AG04450 (cell line): ENCODE measurements around the gene TBX21. TPM values are rescaled to one million over a fixed set of nuclear protein-coding genes. Genes with fewer than 3 reads are reported as not detected.

ENCODE experiments used
- CTCF ChIA-PET: fragments of 300-600, 350-600 bp; formaldehyde crosslinking; extraction: SDS; loops from one replicate; lab custom pipeline; 2022; ENCODE audit warnings: antibody characterized with exemption, inconsistent platforms; lab: Charles Lee
- POLR2A ChIA-PET: fragments of 350-600 bp; formaldehyde crosslinking; extraction: SDS; loops from one replicate; lab custom pipeline; 2021; ENCODE audit warnings: antibody characterized with exemption, inconsistent platforms; lab: Yijun Ruan, JAX
- DNase-seq: peaks from one replicate; pipeline ENCODE4 v3.0.0-alpha.2; 2011; ENCODE audit warnings: low read depth, low spot score
- H3K27ac ChIP-seq: one replicate; pipeline ENCODE4 v1.5.1; 2012; ENCODE audit warnings: low read depth, low read length, control low read depth
- H3K27me3 ChIP-seq: one replicate; pipeline ENCODE4 v1.6.0; 2012; ENCODE audit warnings: low read length; ENCODE audit not compliant: control insufficient read depth, insufficient read depth
- H3K4me3 ChIP-seq: 2 replicates; pipeline ENCODE4 v1.5.1; 2011; ENCODE audit warnings: mild to moderate bottlenecking, low read depth, low read length, control low read depth
- H3K9me3 ChIP-seq: 2 replicates; pipeline ENCODE4 v1.5.1; 2012; ENCODE audit warnings: low read length; ENCODE audit not compliant: control insufficient read depth, insufficient read depth
- polyA plus RNA-seq: library from polyadenylated mRNA; depleted of rRNA; stranded (reverse); fragments of >200 nt; gene quantifications from 2 replicates; pipeline ENCODE4 v1.2.3, GENCODE V29; 2011
- TF ChIP-seq, protein P1 (sequence below): IDR thresholded peaks from 2 replicates; pipeline ENCODE4 v1.5.1; 2011; ENCODE audit warnings: low read depth, low read length, control low read depth, inconsistent platforms

TBX21 gene
- polyA plus RNA-seq, 1 experiment, result not detected

DNA sequence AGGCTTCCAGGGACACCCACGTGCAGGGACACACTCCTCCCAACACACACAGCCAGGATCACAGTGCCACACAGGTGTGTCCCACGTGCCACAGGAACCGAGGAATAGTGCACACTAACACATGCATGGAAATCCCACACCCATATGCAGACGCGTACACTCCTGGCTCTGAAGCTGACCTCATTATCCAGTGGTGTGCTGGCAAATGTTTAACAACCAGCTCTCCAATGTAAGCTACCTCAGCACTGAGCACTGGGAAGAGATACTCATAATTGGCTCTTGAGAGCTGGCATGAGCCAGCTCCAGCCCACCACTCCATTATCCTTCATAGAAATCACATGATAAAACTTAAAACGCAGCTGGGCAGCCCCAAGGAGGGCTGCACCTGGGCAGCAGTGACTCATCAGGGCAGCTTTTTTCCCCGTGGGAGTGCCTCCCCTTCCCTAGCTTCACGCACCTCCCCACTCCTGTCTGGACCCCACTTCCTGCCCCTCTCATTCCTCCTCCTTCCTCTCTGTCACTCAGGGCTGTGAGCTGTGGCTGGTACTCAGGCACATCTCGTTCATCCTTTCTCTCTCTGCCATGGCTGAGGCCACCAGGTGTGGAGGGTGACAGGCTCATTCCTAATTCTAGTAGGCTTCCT is 14.9 kb upstream of the TBX21 start:
- ChIA-PET CTCF (interaction anchor here (0.6 to 1.0 kb wide), 2 partner anchors 19 to 271 kb away, joined by 3 to 4 read pairs; no protein-coding TSS in a partner anchor), POLR2A (no interaction called here)
- no peak overlapping the region for H3K4me3 ChIP-seq
- DNase-seq, result no peak
- H3K9me3 ChIP-seq, result no peaks in the 10 kb centered on the region; the same call in 1 of the 2 replicates
- TF ChIP-seq, protein P1, sequence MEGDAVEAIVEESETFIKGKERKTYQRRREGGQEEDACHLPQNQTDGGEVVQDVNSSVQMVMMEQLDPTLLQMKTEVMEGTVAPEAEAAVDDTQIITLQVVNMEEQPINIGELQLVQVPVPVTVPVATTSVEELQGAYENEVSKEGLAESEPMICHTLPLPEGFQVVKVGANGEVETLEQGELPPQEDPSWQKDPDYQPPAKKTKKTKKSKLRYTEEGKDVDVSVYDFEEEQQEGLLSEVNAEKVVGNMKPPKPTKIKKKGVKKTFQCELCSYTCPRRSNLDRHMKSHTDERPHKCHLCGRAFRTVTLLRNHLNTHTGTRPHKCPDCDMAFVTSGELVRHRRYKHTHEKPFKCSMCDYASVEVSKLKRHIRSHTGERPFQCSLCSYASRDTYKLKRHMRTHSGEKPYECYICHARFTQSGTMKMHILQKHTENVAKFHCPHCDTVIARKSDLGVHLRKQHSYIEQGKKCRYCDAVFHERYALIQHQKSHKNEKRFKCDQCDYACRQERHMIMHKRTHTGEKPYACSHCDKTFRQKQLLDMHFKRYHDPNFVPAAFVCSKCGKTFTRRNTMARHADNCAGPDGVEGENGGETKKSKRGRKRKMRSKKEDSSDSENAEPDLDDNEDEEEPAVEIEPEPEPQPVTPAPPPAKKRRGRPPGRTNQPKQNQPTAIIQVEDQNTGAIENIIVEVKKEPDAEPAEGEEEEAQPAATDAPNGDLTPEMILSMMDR, result no peak
- peaks cover 83% of the 10 kb centered on the region for H3K27me3 ChIP-seq
- H3K27ac ChIP-seq, result no peak overlapping the region

DNA sequence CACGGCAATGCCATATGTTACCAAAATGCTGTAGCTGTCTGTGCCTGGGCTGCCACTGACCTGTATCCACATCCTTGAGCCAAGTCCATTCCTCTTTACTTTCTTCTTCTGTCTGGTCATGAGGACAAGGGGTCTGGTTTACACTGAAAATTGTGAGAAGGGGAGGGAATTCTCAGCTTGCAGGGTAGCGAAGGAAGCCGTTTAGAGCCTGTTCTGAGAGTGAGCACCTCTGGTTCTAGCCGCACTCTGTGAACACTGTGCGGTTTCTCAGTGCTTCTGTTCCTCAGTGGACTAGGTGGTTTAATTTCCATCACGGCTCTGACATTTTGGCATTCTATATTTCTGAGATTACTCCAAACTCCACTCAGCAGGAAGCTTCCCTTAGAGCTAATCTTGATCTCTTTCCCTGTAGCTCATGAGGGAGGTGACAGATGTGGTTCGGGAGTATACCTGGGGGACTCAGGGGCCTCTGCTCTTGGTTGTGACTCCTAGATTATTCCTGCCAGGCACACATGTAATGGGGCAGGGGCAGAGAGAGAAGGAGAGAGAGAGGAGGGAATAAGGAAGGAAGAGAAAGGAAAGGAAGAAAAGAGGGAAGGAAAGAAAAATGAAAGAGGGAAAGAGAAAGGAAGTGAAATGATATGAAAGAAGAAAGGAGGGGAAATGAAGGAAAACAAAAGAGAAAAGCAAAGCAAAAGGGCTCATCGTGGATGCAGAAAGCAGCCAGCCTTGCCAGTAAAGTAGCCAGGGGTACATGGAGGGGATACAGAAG is 14.2 kb upstream of the TBX21 start:
- Histone ChIP-seq H3K27ac (no peak overlapping the region), H3K4me3 (no peak overlapping the region), H3K9me3 (no peaks in the 10 kb centered on the region; the same call in 1 of the 2 replicates), H3K27me3 (peaks cover 78% of the 10 kb centered on the region)
- TF ChIP-seq, protein P1, result no peak
- ChIA-PET CTCF (interaction anchor here (0.6 to 1.0 kb wide), 2 partner anchors 19 to 271 kb away, joined by 3 to 4 read pairs; no protein-coding TSS in a partner anchor), POLR2A (interaction anchor here (1.5 kb wide), 1 partner anchor 113 kb away, joined by 3 read pairs; the partner anchor contains the start of genes LRRC46 and MRPL10)
- no peak for DNase-seq

DNA sequence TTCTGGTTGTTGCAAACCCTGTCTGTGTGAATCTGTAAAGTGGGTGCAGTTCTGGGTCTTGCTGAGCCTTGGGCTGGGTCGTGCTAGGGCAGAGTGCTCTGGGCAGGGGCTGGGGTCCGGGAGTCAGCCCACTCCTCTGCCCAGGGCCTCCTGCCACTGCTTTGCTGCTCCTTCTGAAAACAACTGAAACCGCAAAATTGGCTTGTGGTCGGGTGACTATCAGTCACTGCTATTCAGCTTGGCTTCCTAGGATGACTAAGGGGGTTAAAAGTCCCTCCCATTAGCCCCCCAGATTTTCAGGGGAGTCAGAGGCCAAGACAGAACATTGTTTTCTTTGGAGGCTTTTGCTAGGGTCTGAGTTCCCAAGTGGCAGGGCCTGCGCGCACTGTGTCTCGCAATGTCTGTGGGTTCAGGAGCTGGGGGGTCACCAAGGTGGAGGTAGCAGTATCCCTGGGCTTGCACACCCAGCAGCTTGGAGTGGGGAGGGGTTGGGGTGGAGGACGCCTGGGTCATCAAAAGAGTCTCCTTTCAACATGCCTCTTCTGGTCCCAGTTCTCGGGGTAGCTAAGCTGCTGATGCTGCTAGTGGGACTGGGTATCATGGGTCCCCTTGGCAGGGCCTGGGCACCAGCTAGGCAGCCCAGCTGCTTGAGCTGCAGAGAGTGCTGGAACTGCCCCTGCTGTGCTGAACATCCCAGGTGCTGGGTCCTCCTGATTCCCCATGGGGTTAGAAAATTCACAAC is 13.5 kb upstream of the TBX21 start:
- TF ChIP-seq, protein P1, result no peak
- Histone ChIP-seq H3K27ac (no peak overlapping the region), H3K27me3 (peaks cover 78% of the 10 kb centered on the region), H3K9me3 (peaks cover 4% of the 10 kb centered on the region; the same call in 1 of the 2 replicates), H3K4me3 (no peak overlapping the region)
- peak; percentile 18 for DNase-seq
- CTCF ChIA-PET, result interaction anchor here (1.0 kb wide), 1 partner anchor 20 kb away, joined by 3 read pairs; no protein-coding TSS in a partner anchor
- POLR2A ChIA-PET, result interaction anchor here (1.5 kb wide), 1 partner anchor 112 kb away, joined by 3 read pairs; the partner anchor contains the start of genes LRRC46 and MRPL10

DNA sequence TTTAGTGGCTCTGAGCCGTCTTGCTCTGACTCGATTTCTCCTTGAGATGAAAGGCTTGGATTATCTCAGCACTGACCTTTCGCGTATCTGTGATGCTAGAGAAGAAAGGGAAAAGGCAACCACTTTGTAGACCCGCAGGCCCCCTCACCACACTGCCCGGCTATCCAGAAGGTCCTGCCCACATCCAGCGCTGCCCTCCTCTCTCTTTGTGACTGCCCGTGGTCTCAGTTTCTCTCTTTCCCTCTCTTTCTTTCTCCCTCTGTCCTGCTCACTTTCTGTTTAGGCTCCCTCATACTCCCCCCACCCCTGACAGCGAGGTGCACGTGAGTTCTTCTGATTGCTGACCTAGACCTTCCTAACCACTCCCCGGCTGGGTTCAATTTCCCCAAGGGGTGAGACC is 12.8 kb upstream of the TBX21 start:
- ChIA-PET POLR2A (no interaction called here), CTCF (no interaction called here)
- Histone ChIP-seq H3K9me3 (peaks cover 4% of the 10 kb centered on the region; the same call in 1 of the 2 replicates), H3K27me3 (peaks cover 78% of the 10 kb centered on the region), H3K4me3 (no peak overlapping the region), H3K27ac (no peak overlapping the region)
- TF ChIP-seq, protein P1, result no peak
- no peak for DNase-seq
